Right hindlimb (tissue), 1 donor: ENCODE data around the gene TTC6.

Experiments
- DNase-seq: peaks from one replicate; pipeline ENCODE4 v3.0.0-alpha.2; 2018

TTC6 gene

DNA sequence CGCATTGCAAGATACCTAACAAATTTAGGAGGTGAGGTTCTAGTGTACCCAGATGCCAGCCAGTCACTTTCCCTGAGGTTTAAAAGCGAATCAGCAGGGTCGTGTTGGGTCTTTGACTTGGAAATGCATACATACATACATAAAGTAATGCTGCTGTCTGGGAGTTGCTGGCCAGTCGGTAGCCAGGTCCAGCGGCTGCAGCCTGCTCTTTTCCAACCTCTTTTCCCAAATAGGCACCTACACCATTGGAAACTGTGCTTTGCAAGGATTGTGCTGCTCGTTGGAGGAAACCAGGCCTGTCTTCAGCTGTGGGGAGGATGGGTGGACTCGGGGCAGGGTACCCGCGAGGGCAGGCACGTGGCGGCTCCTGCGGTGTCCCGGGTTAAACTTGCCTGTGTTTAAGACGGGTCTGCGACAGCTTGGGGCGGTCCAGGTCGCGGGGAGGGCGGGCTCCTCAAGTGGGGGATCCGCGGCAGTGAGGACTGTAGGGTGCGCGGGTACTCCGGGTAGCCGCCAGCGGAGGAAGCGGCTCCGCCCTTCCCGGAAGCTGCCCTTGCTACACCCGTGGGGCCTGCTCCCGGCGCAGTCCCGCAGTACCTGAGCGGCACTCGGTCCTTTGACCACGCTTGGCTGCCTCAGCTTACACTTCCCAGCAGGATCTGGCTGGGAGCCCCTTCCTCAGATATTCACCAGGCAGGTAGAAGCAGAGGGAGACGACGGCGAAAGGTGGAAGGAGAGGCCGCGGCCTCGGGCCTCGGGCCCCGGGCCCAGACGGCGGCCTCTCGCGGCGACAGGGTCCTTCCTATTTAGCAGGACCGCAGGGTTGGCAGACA is 2.7 kb downstream of the TTC6 start:
- DNase-seq: no peak

DNA sequence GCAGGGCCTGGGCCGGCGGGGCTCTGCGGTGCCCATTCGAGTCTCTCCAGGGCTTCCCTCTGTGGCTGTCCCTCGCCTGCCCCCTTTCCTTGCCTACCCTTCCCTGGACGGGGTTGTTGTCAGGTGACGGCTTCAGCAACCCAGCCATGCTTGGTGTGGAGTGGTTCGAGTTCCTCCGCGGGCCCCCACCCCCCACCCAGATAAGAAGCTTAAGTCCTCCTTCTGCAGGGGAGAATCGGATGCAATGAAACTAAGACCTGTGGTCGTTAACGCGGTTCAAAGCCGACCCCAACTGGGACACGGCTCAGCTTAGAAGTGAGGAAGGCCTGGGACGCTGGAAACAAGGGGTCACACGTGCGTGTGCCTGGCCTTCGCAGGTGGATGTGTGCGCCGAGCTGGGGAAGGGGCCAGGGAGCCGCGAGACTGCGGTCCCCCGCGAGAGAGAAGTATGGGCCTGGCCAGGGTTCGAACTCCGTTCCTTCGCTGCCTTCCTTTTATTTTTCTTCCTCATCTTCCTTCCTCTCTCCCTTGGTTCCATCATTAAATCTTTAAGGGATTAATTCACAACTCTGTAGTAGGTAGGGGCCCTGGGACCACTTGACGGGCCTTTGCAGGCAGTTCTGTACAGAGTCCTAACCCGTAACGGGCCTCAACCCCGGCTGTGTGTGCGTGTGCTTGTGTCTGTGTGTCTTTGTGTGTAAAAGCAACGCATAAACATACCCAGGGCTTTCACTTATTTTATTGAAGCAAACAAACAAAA is 3.5 kb downstream of the TTC6 start:
- DNase-seq: no peak

DNA sequence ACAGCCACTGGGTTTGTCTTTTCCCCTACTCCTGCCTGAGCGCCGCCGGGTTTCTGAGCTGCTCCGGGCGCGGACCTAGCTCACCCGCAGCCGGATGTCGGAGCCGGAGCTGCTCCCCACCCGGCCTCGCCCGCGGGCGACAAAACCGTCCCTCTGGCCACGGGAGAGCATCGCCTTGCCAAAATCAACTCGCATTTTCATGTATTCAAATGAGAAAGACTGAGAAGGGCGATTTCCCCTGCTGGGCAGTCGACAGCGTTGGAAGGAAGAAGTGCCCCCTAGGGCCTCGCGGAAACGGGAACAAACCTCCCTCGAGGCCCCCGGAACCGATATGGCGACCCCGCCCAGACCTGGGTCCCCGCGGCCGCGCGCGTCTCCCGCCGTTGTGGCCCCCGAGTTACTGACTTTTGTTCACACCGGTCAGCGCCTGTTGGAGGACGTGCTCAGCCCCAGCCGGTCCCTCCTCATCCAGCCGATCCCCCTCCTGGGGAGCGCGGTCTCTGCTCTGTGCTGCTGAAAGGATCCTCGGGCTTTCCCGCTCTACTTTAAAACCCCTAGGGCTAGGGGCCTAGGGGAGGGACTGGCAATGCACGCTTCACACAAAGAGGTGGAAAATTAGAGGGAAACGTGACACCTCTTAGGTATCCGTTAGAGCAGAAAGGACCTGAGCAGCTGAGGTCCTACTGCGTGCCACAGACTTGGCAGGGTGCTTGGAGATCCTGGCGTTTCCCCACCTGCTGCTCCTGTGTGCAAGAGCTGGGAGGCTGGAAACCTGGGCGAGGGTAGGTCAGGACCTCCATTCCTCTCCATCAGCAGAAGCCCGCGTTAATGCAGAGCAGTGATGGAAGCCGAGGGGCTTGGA is 4.3 kb downstream of the TTC6 start:
- DNase-seq: no peak

DNA sequence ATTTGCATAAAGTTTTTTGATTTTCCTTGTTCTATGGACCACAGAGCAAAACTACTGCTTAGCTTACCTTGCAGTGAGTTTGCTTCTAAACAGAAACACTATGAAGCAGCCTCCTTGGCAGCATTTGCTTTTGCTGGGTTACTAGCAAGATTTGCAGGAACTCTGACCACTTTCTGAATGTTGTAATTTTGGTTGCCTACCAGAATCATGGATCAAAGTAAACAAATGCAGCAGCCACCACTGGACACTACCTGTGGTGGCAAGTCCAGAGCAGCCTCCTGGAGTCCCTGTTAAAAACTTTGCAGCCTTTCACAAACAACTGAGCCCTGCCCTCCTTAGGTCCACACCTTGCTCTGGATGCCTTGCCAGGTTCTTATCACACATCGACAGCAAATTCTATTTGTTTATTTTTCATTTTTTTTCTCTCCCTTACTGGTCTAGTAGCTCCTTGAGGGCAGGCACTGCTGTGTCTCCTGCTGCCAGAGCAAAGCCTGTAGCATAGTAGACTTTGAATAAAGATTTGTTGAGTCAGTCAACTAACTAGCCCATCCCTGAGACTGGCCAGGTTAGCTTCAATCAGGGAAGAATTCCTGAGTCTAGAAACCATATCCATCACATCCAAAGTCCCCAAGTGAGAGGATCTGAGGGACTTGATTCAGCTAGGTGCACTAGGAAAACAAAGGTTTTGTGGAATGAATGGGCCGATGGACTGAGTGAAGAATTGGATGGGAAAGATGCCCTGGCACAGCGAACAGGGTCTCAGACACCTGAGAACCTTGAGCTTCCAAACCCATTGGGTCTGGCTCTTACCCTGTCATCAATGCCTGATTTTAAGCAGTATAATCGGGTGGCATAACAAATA is 5.7 kb downstream of the TTC6 start:
- no peak for DNase-seq

DNA sequence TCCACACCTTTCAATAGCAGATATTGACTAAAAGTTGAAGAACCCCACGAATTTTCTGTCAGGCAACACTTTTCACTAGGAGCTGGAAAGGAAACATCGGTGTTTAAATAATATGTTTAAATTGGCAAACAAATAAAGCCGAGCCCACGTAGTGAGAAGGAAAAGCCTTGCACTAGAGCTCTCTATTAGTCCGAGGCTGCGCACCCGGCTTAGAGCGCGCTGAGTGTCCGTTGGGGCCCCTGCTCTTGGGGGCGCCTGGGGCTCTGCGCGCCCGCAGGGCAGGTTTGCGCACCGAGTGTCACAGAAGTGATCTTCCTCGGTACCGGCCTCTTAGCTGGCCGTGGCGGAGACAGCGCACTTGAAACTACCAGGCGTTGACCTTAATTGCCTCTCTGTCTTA is 6.4 kb downstream of the TTC6 start:
- no peak for DNase-seq

DNA sequence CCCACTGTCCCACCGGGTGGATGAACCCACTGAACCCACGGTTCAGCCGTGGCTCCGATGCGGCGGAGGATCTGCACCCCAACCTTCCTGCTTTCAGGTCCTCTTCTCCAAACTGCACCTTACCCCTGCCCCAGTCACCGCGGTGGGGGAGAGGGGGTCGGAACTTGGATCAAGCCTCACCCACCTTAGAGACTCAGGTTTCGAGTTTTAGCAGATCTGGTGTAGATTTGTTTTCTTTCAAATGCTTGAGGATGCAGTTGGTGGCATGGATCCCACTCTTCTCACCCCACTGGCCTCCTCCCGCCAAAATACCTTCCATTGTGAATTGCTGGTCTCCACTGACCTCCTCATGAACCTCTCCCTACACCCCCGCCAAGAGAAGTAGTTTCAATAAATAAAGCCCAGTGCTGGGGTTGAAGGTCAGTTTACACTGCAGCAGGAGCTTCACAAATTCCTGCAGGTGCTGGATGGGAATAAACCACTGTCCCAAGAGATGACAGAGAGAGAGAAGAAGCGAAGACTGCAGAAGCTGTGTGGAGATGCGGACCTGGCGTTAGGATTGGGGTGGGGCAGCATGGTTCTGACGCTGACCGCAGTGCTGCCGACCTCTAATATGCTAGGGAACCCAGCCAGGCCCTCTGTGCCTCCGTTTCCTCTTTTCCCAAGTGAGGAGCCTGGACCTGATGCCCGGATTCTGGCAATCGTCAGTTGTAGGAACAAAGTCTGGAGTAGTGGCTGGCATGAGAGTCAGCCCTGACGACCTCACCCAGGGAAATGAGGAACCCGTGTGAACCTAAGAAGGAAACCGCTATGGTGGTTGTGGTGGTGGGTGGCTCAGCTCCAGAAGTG is 7.4 kb downstream of the TTC6 start:
- DNase-seq: no peak

DNA sequence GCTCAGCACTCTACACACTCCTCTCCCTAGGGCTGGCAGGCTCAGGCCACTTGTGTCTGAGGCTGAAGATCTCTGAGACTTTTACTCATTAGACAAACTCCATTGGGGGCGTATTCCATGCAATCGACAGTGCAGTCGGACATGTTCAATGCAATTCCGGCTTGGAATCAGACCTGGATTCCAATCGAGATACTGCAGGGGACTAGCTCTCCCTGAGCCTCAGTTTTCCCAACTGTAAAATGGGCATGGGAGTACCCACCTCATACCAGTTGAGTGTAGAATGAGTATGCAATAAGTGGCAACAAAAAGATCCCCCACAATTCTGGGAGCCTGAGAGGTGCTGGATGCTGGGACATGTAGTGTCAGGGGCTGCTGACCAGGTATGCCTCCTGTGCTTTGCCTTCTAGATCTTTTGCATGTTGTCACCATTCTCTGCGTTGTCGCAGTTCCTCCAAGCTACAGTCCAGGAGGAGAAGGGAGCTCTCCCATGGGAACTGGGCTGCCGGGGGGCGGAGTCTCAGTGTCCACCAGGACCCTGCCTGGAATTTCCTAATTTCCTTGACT is 8.3 kb downstream of the TTC6 start:
- DNase-seq: no peak

DNA sequence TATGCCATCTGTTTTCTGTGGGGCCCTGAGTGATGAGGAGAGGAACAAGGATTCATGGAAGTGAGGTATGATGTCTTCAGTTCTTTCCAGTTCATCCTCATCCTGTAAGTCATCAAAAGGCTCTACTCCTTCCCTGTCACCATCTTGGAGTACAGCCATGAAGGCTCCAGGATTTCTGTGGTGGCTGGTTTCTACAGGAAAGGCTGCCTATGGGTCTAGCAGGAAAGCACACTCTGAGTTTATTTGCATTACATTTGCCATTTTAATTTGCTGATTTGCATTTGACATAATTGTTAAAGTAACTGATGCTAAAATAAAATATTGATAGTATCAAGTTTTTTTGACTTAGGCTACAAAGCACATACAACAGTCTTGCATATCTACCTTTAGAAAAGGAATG is 11.2 kb downstream of the TTC6 start:
- DNase-seq: no peak

DNA sequence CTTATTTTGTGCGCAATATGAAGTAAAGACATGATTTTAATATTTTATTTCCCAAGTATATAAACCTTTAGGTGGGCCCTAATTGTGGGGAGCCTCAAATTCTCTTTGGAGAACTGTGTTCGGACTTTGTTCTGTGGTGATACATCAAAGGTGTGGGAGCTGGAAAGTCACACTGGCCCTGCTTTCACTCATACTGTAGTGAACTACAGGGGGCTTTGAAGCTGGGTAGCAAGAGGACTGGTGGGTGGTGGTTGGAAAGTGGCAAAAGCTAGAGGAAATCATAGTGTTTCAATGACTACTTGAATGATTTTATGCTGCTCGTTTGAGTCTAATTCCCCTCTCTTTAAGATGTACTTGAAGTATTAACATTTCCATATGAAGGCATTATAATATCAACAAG is 13.2 kb downstream of the TTC6 start:
- DNase-seq: no peak

DNA sequence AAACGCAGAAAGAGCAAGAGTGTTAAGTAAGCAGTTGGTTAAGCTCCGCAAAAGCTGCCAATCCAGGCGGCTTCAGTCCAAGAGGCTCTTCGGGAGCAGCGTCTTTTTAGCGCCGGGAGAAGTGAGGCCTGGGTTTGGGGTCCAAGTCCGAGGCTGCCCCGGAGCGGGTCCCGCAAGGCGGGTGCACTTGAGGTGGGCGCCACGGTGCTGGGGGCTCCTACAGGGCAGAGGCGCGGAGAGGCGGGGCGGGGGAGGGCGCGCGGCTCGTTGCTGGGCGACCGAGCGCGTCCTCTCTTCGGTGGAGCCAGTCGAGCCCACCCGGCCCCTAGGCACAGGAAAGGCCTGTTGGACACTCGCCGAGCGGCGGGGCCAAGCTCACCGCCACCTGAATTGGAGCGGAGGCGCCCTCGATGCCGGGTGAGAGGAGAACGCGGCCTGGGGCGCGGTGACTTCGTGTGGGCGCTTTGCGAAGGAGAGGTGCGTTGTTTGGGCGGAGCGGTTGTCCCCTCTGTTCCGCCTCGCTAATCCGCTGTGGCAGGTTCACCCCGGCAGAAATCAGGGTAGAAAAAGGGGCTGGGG is 15.6 kb downstream of the TTC6 start:
- no peak for DNase-seq

DNA sequence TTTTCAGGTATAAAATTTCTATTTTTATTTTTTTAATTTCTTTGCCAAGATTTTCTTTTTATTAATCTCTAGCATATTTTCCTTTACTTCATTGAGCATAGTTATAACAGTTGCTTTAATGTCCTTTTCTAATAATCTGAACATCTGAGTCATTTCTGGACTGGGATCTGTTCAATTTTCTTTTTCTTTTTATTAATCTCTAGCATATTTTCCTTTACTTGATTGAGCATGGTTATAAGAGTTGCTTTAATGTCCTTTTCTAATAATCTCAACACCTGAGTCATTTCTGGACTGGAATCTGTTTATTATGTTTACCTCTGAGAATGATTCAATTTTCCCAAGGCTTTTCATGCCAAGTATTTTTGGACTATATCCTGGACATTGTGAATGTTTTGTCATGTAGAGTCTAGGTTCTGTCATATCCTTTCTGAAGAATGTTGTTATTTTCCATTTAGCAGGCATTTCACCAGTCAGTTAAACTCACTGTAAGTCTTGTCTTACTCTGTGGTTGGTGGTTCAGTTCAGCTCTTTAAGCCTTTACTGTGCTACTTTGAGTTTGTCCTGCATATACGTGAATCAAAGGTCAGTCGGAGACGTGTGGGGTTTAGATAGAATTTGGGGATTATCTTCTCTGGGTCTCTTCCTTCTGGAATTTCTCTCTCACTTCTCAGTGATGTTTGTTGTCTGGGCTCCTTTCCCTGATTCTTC is 20.3 kb downstream of the TTC6 start:
- DNase-seq: no peak

DNA sequence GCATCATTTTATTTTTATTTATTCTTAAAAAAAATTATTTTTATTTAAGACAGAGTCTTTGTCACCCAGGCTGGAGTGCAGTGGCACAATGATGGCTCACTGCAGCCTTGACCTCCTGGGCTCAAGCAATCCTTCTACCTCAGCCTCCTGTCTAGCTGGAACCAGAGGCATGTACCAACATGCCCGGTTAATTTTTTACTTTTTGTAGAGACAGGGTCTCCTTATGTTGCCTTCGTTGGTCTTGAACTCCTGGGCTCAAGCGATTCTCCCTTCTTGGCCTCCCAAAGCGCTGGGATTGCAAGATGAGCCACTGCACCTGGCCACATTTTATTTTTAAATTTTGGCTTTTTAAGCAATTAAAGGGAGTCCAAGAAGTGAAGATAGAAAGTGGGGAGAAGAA is 21.4 kb downstream of the TTC6 start:
- DNase-seq: no peak

DNA sequence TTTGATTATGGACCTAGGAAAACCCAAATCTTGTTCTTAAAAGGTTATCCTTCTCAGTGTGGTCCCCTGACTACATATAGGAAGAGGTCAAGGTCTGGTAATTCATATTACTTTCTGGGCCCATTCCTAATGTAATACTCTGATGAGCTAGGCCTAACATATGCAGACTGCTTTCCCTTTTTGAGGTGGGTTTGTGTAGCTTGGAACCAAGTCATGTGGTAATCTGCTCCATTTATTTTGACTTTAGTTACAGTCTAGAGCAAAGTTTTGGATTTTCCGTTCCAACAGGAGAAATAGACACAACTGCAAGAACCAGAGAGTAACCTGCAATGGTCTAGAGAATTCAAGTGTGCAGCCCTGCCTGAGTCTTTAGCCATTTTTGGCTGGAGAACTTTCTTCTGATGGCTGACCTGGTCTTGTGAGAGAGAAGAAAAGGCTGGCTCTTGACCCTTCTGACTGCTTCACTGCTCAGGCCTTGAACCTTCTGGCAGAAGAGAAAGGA is 22.5 kb downstream of the TTC6 start:
- no peak for DNase-seq

DNA sequence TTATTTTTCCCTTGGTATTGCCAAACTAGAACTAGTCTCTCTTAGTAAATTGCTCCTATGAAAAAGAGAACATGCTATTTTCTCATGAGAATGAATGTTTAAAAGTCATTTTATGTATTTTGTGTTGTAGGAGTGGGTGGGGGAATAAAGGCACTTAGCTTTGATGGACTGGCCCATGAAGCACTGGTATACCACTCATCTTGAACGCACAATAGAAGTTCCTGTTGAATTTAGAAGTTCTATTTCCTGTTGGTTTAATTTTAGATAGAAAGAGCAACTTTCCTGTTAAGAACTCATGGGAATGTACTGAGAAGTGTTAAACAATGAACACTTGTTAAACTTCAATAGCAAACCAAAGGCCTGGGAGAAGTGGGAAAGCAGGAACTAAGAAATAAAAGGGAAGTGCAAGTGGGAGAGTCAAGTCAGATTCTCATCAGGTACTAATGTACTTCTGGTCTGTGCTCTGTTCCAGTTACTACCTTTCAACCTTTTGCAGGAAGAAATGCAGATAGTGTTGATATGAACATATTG is 23.1 kb downstream of the TTC6 start:
- DNase-seq: no peak

DNA sequence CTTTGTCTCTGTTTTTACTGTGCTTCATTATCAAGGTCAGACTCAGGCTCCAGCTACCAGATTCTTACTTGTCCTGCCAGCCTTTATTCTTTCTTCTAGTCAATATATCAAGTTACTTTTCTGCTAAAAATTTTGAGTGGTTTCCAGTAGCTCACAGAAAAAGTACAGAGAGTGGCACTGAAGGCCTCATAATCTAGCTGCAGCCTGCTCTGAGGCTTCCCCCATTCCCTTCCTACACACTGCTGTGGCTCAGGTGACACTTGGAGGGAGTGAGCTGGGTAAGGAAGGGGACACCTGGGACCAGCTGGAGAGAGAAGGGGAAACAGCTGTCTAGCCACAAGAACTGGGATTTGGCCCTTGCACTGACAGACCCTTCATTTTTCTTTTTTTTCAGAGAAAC is 25.4 kb downstream of the TTC6 start:
- DNase-seq: no peak

DNA sequence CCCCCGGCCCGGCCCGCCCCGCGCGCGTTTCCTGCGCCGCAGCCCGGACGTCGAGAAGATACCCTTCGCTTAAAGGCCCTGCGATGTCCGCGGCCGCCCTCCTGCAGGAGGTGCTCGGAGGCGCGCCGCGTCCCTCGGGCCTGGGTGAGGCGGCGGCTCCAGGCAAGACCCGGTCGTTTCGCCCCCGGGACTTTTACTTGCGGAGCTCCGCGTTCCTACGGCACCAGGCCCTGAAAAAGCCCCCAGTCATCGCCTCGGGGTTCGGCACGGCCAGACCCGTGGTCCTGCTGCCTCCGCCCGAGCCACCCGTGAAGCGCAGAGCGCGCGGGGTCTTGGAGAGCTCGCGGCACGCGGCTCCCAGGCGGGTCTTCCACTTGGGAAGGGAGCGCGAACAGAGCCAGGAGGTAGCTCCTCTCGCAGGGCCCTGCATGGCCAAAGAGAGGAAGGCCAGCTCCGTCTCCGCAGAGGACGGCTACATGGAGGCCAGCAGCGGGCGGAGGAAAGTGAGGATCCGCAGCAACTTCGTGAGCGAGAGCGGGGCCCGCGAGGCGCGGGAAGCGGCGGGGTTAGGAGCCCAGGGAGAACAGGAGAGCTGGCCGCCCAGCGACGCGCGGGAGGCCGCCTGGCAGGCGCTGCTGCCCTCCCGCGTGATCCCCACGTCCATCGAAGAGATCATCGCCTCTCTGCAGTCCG is 26.9 kb downstream of the TTC6 start:
- peak; percentile 48 for DNase-seq

DNA sequence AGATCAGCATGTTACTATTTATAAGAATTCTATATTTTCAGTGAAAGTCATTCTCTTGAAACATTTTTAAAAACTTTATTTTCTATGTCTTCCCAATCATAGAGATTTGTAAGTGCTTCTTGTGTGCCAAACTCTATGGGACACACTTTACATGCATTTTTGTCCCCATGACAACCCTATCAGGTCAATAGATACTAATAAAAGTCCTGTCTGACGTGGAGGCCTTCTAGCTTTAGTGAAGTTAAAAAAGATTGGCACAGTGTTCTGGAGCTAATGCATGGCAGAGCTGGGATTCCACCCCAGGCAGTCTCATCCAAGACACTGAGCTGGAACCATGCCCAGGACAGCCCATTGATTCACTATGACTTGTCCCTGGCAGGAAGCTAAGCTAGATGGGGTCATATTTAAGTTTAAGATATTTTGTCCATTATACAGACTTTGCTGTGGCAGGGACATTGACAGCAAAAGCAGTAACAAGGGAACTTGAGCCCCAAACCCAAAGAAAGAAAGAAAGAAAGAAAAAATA is 28.1 kb downstream of the TTC6 start:
- DNase-seq: no peak

DNA sequence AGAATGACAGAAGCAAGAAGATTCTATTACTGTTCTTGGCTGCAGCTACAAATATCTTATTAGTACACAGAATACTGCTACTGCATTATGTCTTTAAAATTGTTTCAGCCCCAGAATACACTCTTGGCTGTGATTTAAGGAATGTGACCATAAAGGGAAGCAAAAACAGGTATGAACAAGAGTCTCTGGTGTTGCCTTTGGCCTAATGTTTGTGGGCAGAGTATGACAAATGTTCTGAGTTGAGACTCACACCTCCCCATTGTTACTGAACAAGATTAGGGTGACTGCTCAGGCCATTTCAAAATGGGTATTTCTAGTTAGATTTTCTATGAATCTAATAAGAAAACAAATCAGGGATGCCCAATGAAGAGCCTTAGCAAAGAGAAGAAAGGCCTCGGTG is 28.5 kb downstream of the TTC6 start:
- no peak for DNase-seq
